Right lobe of liver (tissue), 6 donors: ENCODE measurements around the gene LSM5. TPM values are rescaled to one million over a fixed set of nuclear protein-coding genes. Genes with fewer than 3 reads are reported as not detected.

ENCODE experiments used
- ATAC-seq, 4 donors: fragments of 200-7000 bp; cut with Tn5 transposase; one replicate each; pipeline ENCODE4 v1.9.1; 2020; ENCODE audit warnings: mild to moderate bottlenecking in 4 of 4, moderate library complexity in 4 of 4
- DNase-seq, 3 donors: peaks; one replicate each; pipeline ENCODE4 v3.0.0-alpha.2; 2020
- H3K27ac ChIP-seq, 3 donors: fragments of 200-600 bp; one replicate each; pipeline ENCODE4 v1.8.0; 2022
- H3K27me3 ChIP-seq, 2 donors: fragments of 200-600 bp; one replicate each; pipeline ENCODE4 v1.8.0; 2022
- H3K36me3 ChIP-seq, 4 donors: fragments of 200-600 bp; sonication (generic) in 1 of 4; one replicate each; pipeline versions ENCODE4 v1.5.1 to v1.8.0; 2017 to 2022; ENCODE audit warnings: control low read depth in 1 of 4
- H3K4me1 ChIP-seq, 4 donors: fragments of 200-600 bp; sonication (generic) in 1 of 4; one replicate each; pipeline versions ENCODE4 v1.5.1 to v1.8.0; 2017 to 2022; ENCODE audit warnings: control low read depth in 1 of 4
- H3K4me3 ChIP-seq, 3 donors: fragments of 200-600 bp; one replicate each; pipeline ENCODE4 v1.8.0; 2022
- H3K9me3 ChIP-seq, 4 donors: fragments of 200-600 bp; sonication (generic) in 1 of 4; one replicate each; pipeline versions ENCODE4 v1.5.1 to v1.8.0; 2017 to 2022; ENCODE audit warnings: control low read depth in 1 of 4
- CTCF ChIP-seq, 4 donors: fragments of 200-600 bp in 3 of 4; fragments of 450-650 bp in 1 of 4; IDR thresholded peaks; one replicate each; pipeline versions ENCODE4 v1.5.1 to v1.8.0; 2016 to 2022; ENCODE audit warnings: antibody characterized with exemption in 4 of 4, mild to moderate bottlenecking in 2 of 4
- POLR2A ChIP-seq: fragments of 450-650 bp; IDR thresholded peaks from one replicate; pipeline ENCODE4 v1.6.1; 2017; ENCODE audit warnings: antibody characterized with exemption, mild to moderate bottlenecking
- WGBS: methylation state at CpG from one replicate; pipeline ENCODE4 v1.1.6; 2018; ENCODE audit warnings: low coverage, low lambda C conversion rate; ENCODE audit not compliant: insufficient coverage; ENCODE audit errors: missing lambda C conversion rate; 5-methylcytosine and 5-hydroxymethylcytosine counted together
- intact Hi-C, 2 donors: fragments of 100-400 bp; cut with DNase I; formaldehyde crosslinking; loops; one replicate each; pipeline versions ENCODE4 v1.11.2 to v1.14.1; 2022
- long read RNA-seq: library from polyadenylated mRNA; unstranded; transcript quantifications from one replicate; pipeline ENCODE4 v2.0.0, GENCODE V29; 2019
- total RNA-seq, 6 experiments: library from RNA; depleted of rRNA in 2 of 6; stranded (reverse); fragments of >200 nt in 2 of 6; fragmentation: NEBNext Ultra II Directional in 3 of 6; extraction: Animal tissue kit (Norgen Biotek cat#: 25700) in 3 of 6; gene quantifications; one replicate each; pipeline versions ENCODE4 v1.1.0 to v1.2.4, GENCODE V29; 2016 to 2023
- donor health status: DM: no; HTN: yes; CAD: no.
- donor health status: DM: no; HTN: no; CAD: no.
- donor health status: DM: no; HTN: no; CAD: no.
- donor health status: DM: no; HTN: yes; CAD: no.
- donor health status: DM: no; HTN: yes; CAD: no.

Gene LSM5
- 10 to 100 TPM in 5 of 6 experiments, 1 to 10 TPM in 1; 8.7 to 26.2 (median 21.8) TPM for total RNA-seq
- long read RNA-seq, transcript LSM5-208 (5 exons, 2,258 nt), result major isoform, 20 of 23 reads
- long read RNA-seq, partial matches to known transcripts, result 0 of 23 reads
- long read RNA-seq, other reads (novel, unspliced or antisense), result 3 of 23 reads

DNA sequence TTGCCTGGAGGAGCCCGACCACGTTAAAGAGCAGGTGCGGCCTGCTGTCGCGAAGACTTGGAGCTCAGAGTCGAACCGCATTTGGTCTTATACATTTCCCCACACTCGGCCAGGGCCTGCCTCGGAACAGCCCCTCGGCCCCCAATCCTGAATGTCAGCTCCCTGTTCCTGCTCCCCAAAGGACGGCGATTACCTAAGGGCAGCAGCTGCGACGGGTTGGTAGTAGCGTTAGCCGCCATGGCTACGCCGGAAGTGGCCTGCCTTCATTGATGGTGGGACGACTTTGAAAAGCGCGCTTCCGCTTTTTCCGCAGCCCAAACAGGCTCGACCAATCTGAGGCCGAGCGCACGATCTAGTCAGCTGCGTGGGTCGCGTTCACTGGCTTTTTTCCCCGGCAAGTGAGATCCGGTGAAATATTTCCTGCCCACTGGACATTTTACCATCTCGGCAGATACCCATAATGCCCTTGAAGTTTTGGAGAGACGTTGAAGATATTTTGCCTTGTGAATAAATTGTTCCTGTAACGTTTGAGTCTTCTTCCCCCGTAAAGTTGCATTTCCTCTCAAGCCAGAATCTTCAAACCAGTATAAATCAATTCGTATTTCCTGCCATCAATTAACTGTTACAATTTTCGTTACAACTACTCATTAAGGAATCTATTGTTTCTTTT is at the start of gene LSM5:
LSM5 (minus strand) TSS at position 254 of the 670 bp plus-strand sequence; CDS start at position 239, 15 bp downstream.
- peak within 1 kb of the TSS; percentile 63 to 75 (median 64) for H3K27ac ChIP-seq

DNA sequence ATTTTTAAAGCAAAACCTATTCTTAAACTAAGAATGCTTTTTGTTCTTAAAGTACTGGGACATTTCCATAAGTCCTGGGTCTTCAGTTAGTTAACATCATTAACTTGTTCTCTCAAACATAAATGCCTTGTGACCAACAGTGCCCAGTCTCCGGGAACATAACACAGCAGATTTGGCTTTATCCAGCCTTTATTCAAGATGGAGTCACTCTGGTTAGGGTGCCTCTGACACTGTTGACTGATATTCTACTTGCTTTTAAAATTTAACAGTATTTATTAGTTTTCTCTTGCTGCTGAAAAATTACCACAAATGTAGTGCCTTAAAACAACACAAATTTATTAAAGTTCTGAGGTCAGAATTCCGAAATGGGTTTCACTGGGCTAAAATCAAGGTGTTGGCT is 49.2 kb upstream of the LSM5 start:
- H3K4me3 ChIP-seq, result no peak overlapping the region
- no peaks in the 10 kb centered on the region for H3K36me3 ChIP-seq
- no peak for DNase-seq
- H3K27me3 ChIP-seq, result no peaks in the 10 kb centered on the region
- H3K9me3 ChIP-seq, result no peaks in the 10 kb centered on the region
- intact Hi-C loops, result no loop called here
- H3K27ac ChIP-seq, result no peak overlapping the region
- no peaks in the 10 kb centered on the region for H3K4me1 ChIP-seq
- TF ChIP-seq POLR2A (no peak), CTCF (IDR thresholded peaks at IDR 0.05) (no peak)
- 90% methylated on average over 2 of the region's 2 CpGs for WGBS
- no peak for ATAC-seq

More for the DNA sequence above, at the start of gene LSM5:
- peak within 1 kb of the TSS; percentile 78 to 85 (median 80) for H3K4me3 ChIP-seq
- DNase-seq (peak; percentile 90 to 94 (median 93)), ATAC-seq (peak; percentile 82 to 88 (median 84))
- H3K4me1 ChIP-seq, result peaks cover 0 to 32% (median 5%) of the 10 kb centered on the region in 4 donors
- H3K27me3 ChIP-seq, result no peaks in the 10 kb centered on the region
- peaks cover 0 to 4% (median 0%) of the 10 kb centered on the region in 4 donors for H3K36me3 ChIP-seq
- TF ChIP-seq POLR2A (peak; percentile 58), CTCF (IDR thresholded peaks at IDR 0.05) (no peak)
- intact Hi-C loops, result no loop called here
- 0% methylated on average over 25 of the region's 38 CpGs for WGBS
- H3K9me3 ChIP-seq, result no peaks in the 10 kb centered on the region

GRCh38 chr7:32537760-32538159 is 47.6 kb upstream of the LSM5 start:
- intact Hi-C loops, result no loop called here
- Histone ChIP-seq H3K36me3 (no peaks in the 10 kb centered on the region), H3K9me3 (no peaks in the 10 kb centered on the region), H3K4me3 (no peak overlapping the region), H3K27ac (no peak overlapping the region), H3K27me3 (no peaks in the 10 kb centered on the region), H3K4me1 (no peaks in the 10 kb centered on the region)
- ATAC-seq (no peak), DNase-seq (no peak)
- WGBS, result 84% methylated on average over 4 of the region's 4 CpGs
- no peak for TF ChIP-seq POLR2A
- TF ChIP-seq CTCF (IDR thresholded peaks at IDR 0.05), result no peak

DNA sequence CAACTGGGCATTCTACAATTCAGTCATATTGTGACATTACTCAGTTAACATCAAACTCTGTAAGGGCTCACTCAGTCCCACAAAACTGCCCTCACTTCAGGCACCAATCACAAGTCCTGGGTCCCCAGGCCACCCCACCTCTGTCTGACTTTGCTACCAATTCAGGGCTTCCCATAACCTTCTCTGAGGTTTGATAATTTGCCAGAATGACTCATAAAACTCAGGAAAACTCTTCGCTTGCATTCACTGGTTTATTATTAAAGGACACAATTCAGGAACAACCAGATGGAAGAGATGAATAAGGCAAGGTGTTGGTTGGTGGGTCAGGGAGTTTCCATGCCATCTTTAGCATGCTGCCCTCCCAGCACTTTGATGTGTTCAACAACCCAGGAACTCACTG is 46.4 kb upstream of the LSM5 start:
- Histone ChIP-seq H3K36me3 (no peaks in the 10 kb centered on the region), H3K27ac (no peak overlapping the region), H3K4me3 (no peak overlapping the region), H3K27me3 (no peaks in the 10 kb centered on the region), H3K9me3 (no peaks in the 10 kb centered on the region), H3K4me1 (no peaks in the 10 kb centered on the region)
- intact Hi-C loops, result no loop called here
- no peak for DNase-seq
- TF ChIP-seq POLR2A (no peak), CTCF (IDR thresholded peaks at IDR 0.05) (no peak)
- 0% methylated on average over 1 of the region's 1 CpG for WGBS
- peak in 1 of 4 donors; percentile 70 for ATAC-seq
